Loucy (cell line): Measurements from ENCODE around the gene SLC10A7.

ENCODE experiments used
- CTCF ChIP-seq: fragments of 200-600 bp; sonication (generic); conservative IDR thresholded peaks from 2 replicates; pipeline ENCODE4 v1.5.1; 2014; ENCODE audit warnings: mild to moderate bottlenecking, antibody characterized with exemption, low read length
- EZH2phosphoT487 ChIP-seq: fragments of 200-600 bp; IDR thresholded peaks from 2 replicates; pipeline ENCODE4 v1.6.1; 2018; ENCODE audit warnings: antibody characterized with exemption, mild to moderate bottlenecking, moderate library complexity, borderline replicate concordance

- TF ChIP-seq CTCF (no peak), EZH2phosphoT487 (no peak)
These were observed 26.5 kb downstream of the SLC10A7 start for GRCh38 chr4:146495269-146495668.
